ENCODE measurements around the gene TRIM43.
"Not testable (repeated sequence)": the region's sequence is repeated elsewhere in the genome, so short reads cannot be mapped to it uniquely, and the experiment has no call there.

TRIM43 gene

GRCh38 chr2:95641289-95641575 lies 49.4 kb downstream of the TRIM43 start:
- not testable (repeated sequence) for DNase-seq (ENCODE audit: low read depth in 3 of 3)

- not testable (repeated sequence) for DNase-seq (ENCODE audit: low read depth in 3 of 3)
Observed at GRCh38 chr2:95641787-95642186, 50.0 kb downstream of the TRIM43 start.

GRCh38 chr2:95642360-95642759 lies 50.6 kb downstream of the TRIM43 start:
- not testable (repeated sequence) for DNase-seq (ENCODE audit: low read depth in 3 of 3)

GRCh38 chr2:95642951-95643350 lies 51.1 kb downstream of the TRIM43 start:
- DNase-seq (ENCODE audit: low read depth in 3 of 3): not testable (repeated sequence)

- DNase-seq (ENCODE audit: low read depth in 3 of 3): not testable (repeated sequence)
Observed at GRCh38 chr2:95645312-95645711, 53.5 kb downstream of the TRIM43 start.

GRCh38 chr2:95646274-95646994 lies 54.6 kb downstream of the TRIM43 start:
- DNase-seq (ENCODE audit: low read depth in 3 of 3): not testable (repeated sequence)

- DNase-seq (ENCODE audit: low read depth in 3 of 3): not testable (repeated sequence)
Observed at GRCh38 chr2:95648894-95649544, 57.2 kb downstream of the TRIM43 start.

All from stimulated activated CD4-positive, alpha-beta T cell treated with anti-CD3 and anti-CD28 coated beads, TNF-alpha, amount 100 ng/mL, for 24 hours (primary cell).